Measurements from ENCODE around the gene RASSF5. TPM values are rescaled to one million over a fixed set of nuclear protein-coding genes. Genes with fewer than 3 reads are reported as not detected.
"Not testable (repeated sequence)": the region's sequence is repeated elsewhere in the genome, so short reads cannot be mapped to it uniquely, and the experiment has no call there.

The RASSF5 gene
- total and polyA plus RNA-seq, 4 donors, result 4.8 to 10.0 (median 5.5) TPM

GRCh38 chr1:206482611-206483010 lies 24.7 kb upstream of the RASSF5 start:
- DNase-seq (ENCODE audit: low spot score), result no peak
- H3K9ac ChIP-seq (ENCODE audit: low read depth in 1 of 2, low read length in 2 of 2), result no peak overlapping the region
- H3K4me3 ChIP-seq (ENCODE audit: low read depth in 1 of 3, low read length in 3 of 3), result no peak overlapping the region
- no peaks in the 10 kb centered on the region for H3K9me3 ChIP-seq (ENCODE audit: control insufficient read depth in 4 of 4, low read length in 3 of 4)
- H3K4me1 ChIP-seq (ENCODE audit: control insufficient read depth in 4 of 4, insufficient read depth in 4 of 4, low read length in 3 of 4), result no peaks in the 10 kb centered on the region
- no peaks in the 10 kb centered on the region for H3K27me3 ChIP-seq (ENCODE audit: control insufficient read depth in 4 of 4, insufficient read depth in 4 of 4, low read length in 3 of 4)
- H3K36me3 ChIP-seq (ENCODE audit: control insufficient read depth in 4 of 4, insufficient read depth in 3 of 4, low read depth in 1 of 4, low read length in 3 of 4), result no peaks in the 10 kb centered on the region
- WGBS, result 94% methylated on average over 2 of the region's 2 CpGs
- no peak overlapping the region for H3K27ac ChIP-seq (ENCODE audit: low read depth in 1 of 2, low read length in 2 of 2)
- no peak for TF ChIP-seq CTCF (IDR thresholded peaks at IDR 0.05; ENCODE audit: low read depth, low read length, missing input control)
- no peak for TF ChIP-seq GABPA (IDR thresholded peaks at IDR 0.05 in 1 of 2, conservative IDR thresholded peaks at IDR 0.05 in 1 of 2)
- no peak for TF ChIP-seq JUND (IDR thresholded peaks at IDR 0.05)
- TF ChIP-seq MAX (IDR thresholded peaks at IDR 0.05), result no peak
- no peak for TF ChIP-seq FOXA2 (IDR thresholded peaks at IDR 0.05)

DNA sequence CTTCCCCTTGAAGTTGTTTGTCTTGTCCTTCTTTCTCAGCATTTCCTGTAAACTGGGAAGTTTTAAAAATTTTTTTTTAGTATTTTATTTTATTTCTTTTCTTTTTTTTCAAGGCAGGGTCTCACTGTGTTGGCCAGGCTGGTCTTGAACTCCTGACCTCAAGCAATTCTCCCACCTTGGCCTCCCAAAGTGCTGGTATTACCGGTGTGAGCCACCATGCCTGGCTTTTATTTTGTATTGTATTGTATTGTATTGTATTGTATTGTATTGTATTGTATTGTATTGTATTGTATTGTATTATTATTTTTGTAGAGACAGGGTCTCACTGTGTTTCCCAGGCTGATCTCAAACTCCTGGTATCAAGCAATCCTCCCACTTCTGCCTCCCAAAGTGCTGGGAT lies 23.5 kb upstream of the RASSF5 start:
- H3K27me3 ChIP-seq (ENCODE audit: control insufficient read depth in 4 of 4, insufficient read depth in 4 of 4, low read length in 3 of 4); H3K9me3 ChIP-seq (ENCODE audit: control insufficient read depth in 4 of 4, low read length in 3 of 4); H3K27ac ChIP-seq (ENCODE audit: low read depth in 1 of 2, low read length in 2 of 2); DNase-seq (ENCODE audit: low spot score); H3K4me3 ChIP-seq (ENCODE audit: low read depth in 1 of 3, low read length in 3 of 3); H3K9ac ChIP-seq (ENCODE audit: low read depth in 1 of 2, low read length in 2 of 2); H3K36me3 ChIP-seq (ENCODE audit: control insufficient read depth in 4 of 4, insufficient read depth in 3 of 4, low read depth in 1 of 4, low read length in 3 of 4); H3K4me1 ChIP-seq (ENCODE audit: control insufficient read depth in 4 of 4, insufficient read depth in 4 of 4, low read length in 3 of 4): not testable (repeated sequence)
- 90% methylated on average over 1 of the region's 1 CpG for WGBS

- H3K36me3 ChIP-seq (ENCODE audit: control insufficient read depth in 4 of 4, insufficient read depth in 3 of 4, low read depth in 1 of 4, low read length in 3 of 4), result no peaks in the 10 kb centered on the region
- no peak for DNase-seq (ENCODE audit: low spot score)
Measured at GRCh38 chr1:206484901-206485300, 22.4 kb upstream of the RASSF5 start.

More at GRCh38 chr1:206484901-206485300, 22.4 kb upstream of the RASSF5 start:
- Histone ChIP-seq H3K27ac (ENCODE audit: low read depth in 1 of 2, low read length in 2 of 2) (no peak overlapping the region), H3K4me1 (ENCODE audit: control insufficient read depth in 4 of 4, insufficient read depth in 4 of 4, low read length in 3 of 4) (peaks cover 0 to 4% (median 1%) of the 10 kb centered on the region in 4 donors), H3K27me3 (ENCODE audit: control insufficient read depth in 4 of 4, insufficient read depth in 4 of 4, low read length in 3 of 4) (no peaks in the 10 kb centered on the region), H3K9me3 (ENCODE audit: control insufficient read depth in 4 of 4, low read length in 3 of 4) (no peaks in the 10 kb centered on the region), H3K9ac (ENCODE audit: low read depth in 1 of 2, low read length in 2 of 2) (no peak overlapping the region), H3K4me3 (ENCODE audit: low read depth in 1 of 3, low read length in 3 of 3) (no peak overlapping the region)
- no peak for TF ChIP-seq SP1 (IDR thresholded peaks at IDR 0.05)
- TF ChIP-seq YY1 (IDR thresholded peaks at IDR 0.05), result no peak
- TF ChIP-seq ZBTB33 (IDR thresholded peaks at IDR 0.05), result no peak
- TF ChIP-seq FOXA2 (IDR thresholded peaks at IDR 0.05), result no peak
- no peak for TF ChIP-seq EGR1 (IDR thresholded peaks at IDR 0.05; ENCODE audit: low read depth in 2 of 2)
- TF ChIP-seq JUND (IDR thresholded peaks at IDR 0.05), result no peak
- 94% methylated on average over 10 of the region's 10 CpGs for WGBS
